Measurements from ENCODE around the gene CERS3. TPM values are rescaled to one million over a fixed set of nuclear protein-coding genes. Genes with fewer than 3 reads are reported as not detected.

CERS3 gene
- total RNA-seq, 1 donor from 2014 or later, result not detected

DNA sequence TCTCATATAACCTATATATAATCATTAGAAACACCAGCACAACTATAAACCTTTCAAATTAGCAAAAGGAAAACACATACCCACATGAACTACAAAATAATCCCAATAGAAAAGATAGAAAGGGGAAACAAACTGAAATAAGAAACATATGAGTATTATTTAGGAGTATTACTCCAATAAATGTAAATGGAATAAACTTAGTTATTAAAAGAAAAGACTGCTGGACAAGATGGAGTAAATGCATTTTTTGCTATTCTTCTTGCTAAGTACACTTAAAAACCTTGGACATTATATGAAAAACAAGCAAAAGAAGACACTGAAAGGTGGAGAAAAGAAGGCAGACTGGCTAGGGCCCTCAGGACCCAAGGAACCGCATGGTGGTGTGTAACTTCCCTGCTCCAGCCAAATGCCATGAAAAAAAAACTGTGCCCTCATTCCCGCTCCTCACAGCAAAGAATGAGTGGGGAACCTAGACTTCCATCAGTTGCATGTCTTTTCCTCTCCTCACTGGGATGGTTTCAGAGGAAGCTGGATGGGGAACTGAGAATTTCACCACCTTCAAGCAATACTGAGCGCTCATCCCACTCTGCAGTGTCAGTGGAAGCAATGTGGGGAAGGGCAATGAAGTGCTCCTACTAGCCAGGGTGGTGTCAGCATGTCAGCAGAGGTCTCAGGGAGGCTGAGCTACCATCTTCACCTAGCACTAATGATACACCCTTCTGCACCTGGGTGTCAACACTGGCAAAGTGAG, 143.3 kb downstream of the CERS3 start:
- DNase-seq (ENCODE audit: low read depth, low spot score), result no peak

DNA sequence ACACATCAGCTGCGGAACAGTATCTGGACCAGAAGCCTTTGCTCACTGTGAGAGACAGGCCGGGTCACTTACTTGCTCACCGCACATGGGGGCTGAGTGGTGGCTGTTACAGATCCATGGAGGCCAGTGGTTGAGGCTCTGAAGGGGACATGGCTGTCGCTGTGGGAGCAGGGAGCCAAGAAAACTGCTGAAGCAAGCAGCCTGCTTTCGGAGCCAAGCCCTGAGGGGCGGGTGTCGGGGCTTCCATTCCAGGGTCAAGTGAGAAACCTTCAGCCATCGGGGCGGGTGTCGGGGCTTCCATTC, 144.7 kb downstream of the CERS3 start:
- DNase-seq (ENCODE audit: low read depth, low spot score), result no peak

DNA sequence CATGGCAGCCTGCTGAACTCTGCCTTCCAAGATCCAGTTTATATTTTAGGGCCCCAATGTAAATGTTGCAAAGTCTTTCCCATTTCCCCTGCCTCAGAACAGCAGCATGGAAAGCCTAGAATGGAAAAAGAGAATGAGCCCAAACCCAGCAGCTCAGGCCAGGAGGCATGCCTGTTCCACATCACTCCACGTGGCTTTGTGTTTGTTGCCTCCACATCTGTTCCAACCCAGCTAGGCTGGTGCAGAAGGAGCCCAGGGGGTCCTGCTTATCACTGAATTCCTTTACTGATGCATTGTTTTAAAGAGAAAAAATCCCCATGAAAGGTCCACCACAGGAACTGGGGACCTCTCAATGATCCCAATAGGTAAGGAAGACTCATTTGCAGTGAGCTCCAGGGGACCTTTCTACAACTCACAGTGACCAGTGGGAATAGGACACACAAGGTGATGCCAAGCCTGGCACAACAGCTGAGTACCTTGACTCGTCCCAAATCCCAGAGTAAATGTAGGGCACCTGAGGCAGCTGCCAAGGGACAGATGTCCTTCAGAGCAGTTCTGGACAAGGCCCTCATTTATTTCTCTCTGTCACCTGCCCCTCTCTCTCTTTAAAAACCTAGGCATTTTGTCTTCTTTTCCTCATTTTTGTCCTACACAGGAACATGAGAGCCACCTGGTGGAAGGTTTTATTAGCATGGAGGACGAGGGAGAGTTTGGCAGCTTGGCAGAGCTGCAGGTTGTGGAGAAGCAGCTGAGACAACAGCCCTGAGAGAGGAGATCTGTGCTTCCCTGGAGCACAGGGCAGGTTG, 145.2 kb downstream of the CERS3 start:
- DNase-seq (ENCODE audit: low read depth, low spot score), result no peak

DNA sequence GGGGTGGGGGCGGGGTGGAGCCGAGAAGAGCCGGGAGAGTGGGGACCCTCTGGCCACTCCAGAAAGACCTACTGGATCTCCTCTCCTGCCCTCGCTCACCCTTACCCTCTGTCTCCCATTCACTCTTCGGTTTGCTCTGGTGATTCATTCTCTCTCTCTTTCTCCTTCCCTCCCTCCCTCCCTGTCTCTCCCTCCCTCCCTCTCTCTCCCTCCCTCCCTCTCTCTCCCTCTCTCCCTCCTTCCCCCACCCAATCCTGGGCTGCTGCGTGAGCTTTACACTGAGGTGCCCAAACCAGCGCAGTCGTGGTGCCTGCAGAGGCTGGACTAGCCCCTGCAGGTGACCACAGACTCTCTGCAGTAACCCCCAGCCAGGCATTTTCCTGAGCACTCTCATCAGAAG, 154.8 kb downstream of the CERS3 start:
- no peak for DNase-seq (ENCODE audit: low read depth, low spot score)

DNA sequence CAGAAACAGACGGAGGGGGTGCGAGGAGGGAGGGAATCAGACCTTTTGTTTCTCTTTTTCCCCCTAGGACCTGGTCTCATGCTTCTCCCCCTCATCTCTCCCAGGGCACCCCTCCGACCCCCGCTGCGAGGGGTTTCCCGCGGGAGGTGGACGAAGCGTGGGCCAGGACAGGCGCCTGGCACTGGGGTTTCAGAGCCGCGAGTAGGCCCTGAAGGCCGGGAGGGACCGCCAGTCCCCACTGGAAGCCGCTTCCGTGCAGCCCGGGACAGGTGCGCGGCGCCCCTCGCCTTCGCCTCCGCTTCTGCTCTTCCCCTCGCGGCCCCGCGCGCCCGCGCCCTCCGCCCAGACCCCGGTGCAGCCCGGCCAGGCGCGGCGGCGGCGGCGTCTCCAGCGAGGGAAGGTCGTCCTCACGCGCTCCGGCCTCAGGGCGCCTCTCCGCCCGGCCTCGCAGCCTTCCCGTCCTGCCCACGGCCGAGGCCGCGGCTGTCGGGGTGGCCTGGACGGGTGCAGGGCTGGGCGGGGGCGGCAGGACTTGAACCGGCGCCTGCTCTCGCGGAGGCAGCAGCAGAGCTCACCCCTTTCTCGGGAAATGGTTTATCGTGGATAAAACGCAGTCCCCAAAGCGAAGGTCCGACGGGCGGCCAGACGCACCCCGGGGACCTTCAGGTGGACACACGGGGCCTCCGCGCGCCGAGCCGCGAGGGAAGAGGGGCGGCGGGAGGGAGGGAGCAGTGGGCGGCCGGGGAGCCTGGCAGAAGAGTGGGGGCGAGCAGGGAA, 155.4 kb downstream of the CERS3 start:
- DNase-seq (ENCODE audit: low read depth, low spot score), result no peak

DNA sequence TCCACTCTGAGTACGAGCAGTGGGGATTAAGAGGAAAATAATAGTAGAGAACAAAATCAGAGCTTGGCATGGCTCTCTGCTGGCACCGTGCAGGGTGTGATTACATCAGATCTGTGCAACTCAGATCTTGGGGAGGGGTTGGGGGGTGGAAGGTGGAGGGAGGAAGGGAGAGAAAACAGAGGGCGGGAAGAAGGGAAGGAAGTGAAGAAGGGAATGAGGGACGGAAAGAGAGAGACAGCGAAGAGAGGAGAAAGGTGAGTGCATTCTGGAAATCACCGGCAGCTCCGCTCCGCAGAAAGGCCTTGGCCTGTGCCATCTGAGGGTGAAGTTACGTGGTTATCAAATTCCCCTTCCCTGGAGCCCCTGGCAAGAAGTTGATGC, 156.0 kb downstream of the CERS3 start:
- no peak for DNase-seq (ENCODE audit: low read depth, low spot score)

DNA sequence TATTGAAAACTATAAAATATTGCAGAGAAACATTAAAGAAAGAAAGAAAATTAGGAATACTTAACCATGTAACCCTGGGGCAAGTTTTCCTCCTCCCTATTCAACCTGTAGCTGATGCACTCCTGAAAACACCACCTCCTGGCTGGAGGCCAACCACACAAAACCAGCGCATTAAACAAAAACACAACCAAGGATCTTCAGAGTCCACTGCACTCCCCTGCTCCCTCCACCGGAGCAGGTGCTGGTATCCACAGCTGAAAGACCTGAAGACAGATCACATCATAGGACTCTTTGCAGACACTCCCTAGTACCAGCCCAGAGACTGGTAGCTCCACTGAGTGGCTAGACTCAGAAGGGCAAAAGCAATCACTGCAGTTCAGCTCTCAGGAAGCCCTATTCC, 173.4 kb downstream of the CERS3 start:
- no peak for DNase-seq (ENCODE audit: low read depth, low spot score)

DNA sequence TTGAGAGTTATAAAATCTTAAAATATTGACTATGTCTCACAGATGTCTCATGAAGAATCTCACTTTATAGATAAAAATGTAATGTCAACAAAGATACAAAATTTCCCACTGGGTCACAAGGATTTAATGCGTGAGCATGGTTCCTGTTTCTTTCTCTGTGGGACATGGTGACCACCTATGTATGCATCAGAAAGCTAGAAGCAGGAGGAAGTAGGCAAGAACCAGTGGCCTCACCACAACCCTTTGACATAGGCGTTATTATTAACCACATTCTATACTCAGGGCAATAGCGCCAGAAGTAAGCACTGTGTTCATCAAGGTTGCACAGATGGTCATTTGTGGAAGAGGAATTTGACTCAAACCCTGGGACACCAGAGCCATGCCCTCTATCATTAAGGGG, 175.3 kb downstream of the CERS3 start:
- DNase-seq (ENCODE audit: low read depth, low spot score), result no peak

DNA sequence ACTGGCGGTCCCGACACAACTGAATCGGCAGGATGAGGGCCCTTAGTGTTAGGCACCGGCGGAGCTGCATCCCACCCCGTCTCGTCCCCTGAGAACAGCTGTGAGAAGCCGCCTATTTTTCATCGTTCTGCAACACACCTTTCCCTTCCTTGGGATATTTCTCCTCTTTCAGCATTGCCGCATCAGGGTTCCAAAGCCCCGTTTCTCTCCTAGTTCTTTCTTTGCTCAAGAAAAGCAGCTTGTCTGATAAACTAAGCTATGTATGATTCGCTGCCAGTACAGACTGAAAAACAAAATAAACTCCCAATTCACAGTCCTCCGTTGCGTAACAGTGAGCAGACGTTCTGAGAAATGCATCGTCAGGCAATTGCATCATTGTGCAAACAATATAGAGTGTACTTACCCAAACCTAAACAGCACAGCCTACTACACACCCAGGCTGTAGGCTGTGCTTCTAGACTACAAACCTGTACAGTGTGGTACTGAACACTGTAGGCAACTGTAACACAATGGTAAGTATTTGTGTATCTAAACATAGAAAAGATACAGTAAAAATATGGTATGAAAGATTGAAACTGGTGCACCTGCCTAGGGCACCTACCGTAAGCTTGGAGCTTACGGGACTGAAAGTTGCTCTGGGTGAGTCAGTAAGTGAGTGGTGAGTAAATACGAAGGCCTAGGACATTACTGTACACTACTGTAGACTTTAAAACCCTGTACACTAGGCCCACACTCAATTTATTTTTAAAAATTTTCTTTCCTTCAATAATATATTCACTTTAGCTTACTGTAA, 178.1 kb downstream of the CERS3 start:
- DNase-seq (ENCODE audit: low read depth, low spot score), result no peak

Other genes with a start within 250 kb of the CERS3 start
- 0.13 and 0.14 TPM in 2 replicates for gene ADAMTS17, start 187.0 kb downstream of the CERS3 start, total RNA-seq
- 6.7 and 15.2 TPM in 2 replicates for gene LINS1, start 73.2 kb upstream of the CERS3 start, total RNA-seq
- 15.1 and 20.7 TPM in 2 replicates for gene ASB7, start 73.6 kb upstream of the CERS3 start, total RNA-seq